KBM-7 (cell line): ENCODE data around the gene ACACA.
"Not testable (repeated sequence)": the region's sequence is repeated elsewhere in the genome, so short reads cannot be mapped to it uniquely, and the experiment has no call there.

ENCODE experiments used
- DNase-seq: peaks from one replicate; pipeline ENCODE4 v3.0.0-alpha.2; 2015
- in situ Hi-C: fragments of 300-500 bp; cut with MboI; formaldehyde crosslinking; loops from 2 replicates; pipeline ENCODE4 v1.14.3; 2020; ENCODE audit warnings: low sequenced_read_pairs, low pct_unique_long_range_greater_than_20kb, mixed read lengths

The ACACA gene

DNA sequence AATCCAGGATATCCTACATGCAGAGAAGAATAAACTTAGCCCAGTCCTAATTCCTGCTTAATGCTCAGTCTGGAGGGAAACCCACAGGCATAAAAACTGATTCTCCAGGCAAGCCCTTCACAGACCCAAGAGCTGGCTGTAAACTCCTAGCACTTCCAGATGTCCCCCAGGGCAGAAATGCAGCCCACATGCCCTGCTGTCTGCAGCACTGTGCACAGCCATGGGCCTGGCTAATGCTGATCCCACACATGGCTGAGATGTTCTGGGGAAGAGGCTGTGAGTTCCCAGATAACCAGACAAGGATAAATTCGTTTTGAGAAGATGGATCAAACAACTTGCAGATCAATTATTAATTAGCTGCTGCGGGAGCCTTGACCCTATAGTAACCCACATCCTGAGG lies 309.5 kb downstream of the ACACA start:
- no peak for DNase-seq

DNA sequence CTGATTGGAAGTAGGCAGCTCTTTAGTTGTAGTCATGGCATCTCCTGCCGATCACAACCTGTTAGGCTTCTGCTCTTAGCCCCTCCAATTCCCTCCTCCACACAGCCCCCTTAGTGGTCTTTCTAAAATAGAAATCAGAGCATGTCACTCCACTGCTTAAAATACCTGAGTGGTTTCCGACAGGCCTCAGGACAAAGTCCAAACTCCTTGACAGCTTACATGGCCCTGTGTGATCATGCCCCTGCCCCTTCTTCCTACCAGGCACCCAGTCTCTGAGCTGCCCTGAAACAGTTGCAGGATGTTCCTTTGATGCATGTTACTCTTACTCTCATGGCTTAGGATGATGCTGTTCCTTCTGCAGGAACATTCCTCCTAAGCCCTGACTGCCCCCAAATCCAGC lies 310.6 kb downstream of the ACACA start:
- in situ Hi-C loops: no loop called here
- DNase-seq: no peak

More for the DNA sequence above, 309.5 kb downstream of the ACACA start:
- in situ Hi-C loops: no loop called here

DNA sequence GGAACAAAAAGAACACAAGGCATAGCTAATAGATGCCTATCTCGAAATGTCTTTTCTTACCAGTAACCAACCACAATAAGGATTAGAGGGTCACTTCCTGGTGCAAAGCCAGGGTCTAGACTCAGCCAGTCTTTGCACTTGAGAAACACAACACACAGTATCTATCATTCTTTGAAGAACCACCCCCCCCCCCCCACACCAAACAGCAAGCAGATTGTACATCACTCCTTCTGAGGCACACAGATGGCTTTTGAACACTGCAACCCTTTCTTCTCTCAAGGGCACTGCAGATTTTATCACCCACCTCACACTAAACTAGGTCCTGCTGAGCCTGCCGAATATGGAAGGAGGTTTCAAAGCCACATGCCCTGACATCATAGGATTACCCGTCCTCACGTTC lies 312.2 kb downstream of the ACACA start:
- in situ Hi-C loops: no loop called here
- no peak for DNase-seq

DNA sequence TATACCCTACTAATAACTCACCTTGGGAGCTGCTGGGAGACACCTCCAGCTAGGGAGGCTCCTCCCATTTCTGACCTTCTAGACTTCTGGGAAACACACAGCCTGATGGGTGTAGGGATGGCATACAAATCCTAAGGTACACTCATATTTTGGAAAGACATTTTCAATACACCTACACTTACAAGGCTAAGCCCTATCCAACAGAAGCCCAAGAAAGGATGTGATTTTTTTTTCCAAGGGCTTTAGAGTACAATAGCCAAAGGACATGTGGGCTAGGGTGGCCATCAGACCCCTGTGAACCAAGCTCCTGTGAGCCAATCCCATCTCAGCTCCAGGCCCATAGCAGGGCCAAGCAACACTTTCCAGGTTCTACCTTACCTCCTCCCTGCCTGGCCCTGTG lies 313.9 kb downstream of the ACACA start:
- in situ Hi-C loops: no loop called here

DNA sequence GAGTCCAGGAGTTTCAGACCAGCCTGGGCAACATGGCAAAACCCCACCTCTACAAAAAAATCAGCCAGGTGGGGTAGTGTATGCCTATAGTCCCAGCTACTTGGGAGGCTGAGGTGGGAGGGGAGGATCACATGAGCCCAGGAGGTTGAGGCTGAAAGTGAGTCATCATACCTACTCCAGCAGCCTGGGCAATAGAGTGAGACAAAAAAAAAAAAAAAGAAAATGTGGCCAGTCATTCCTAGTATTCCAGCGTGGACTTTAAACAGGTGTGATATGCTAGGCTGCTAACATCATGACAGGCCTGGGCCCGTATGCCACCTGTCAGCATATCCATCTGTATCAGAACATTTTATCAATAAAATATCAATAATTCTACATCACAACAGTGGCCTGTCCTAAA lies 314.6 kb downstream of the ACACA start:
- in situ Hi-C loops: no loop called here
- no peak for DNase-seq

More for the DNA sequence above, 313.9 kb downstream of the ACACA start:
- no peak for DNase-seq

DNA sequence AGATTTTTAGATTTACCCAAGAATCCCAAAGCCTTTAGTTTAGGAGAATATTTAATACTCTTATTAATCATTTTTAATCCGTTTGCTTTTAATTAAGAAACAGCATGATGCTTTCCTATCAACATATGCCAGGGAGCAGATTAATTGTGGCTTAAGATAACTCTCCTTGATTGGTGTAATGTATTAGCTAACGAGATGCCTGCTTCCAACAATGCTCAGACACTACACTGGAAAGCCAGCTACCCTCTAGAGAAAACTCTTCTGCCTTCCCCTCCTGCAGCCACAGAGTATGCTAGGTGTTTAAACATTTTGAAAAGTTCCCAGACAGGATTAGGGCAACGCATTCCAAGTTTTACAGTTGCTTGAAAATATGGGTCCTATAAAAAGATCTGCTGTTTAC lies 315.7 kb downstream of the ACACA start:
- in situ Hi-C loops: no loop called here
- DNase-seq: no peak

DNA sequence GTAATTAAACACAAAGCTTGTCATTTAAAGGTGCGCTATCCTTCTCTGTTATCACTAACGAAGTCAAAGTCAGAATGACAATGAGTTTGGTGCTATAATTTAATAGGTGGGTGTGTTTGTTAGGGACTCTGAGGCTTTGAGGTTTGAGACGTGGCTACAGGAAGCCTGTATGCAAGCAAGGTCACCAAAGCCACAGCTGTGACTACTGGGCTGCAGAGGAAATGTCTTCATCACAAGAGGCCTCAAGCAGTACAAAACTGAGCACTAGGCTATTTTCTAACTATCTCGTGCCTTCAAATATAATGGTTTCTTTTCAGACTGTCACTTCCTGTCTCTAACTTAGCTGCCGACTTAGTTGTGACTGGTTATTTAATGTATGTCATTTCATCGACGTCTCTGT lies 316.7 kb downstream of the ACACA start:
- peak; percentile 36 for DNase-seq
- in situ Hi-C loops: no loop called here

DNA sequence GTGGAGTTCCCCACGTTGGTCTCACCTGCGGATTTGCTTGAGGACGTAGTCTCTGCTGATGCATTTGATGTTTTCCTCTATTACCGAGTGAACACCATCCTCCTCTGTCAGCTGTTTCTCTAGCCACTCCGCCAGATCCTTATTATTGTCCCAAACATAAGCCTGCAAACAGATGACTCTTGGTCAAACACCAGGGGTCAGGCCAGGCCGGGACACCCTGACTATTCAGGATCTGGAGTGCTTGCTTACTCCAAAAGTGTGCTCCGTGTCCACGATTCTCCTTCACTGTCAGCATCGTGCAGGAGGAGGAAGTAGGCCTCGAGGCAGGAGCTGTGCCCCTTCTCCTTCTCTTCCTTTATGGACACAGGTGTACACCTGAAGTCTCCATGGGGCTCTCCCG lies 317.7 kb downstream of the ACACA start:
- in situ Hi-C loops: no loop called here
- no peak for DNase-seq

DNA sequence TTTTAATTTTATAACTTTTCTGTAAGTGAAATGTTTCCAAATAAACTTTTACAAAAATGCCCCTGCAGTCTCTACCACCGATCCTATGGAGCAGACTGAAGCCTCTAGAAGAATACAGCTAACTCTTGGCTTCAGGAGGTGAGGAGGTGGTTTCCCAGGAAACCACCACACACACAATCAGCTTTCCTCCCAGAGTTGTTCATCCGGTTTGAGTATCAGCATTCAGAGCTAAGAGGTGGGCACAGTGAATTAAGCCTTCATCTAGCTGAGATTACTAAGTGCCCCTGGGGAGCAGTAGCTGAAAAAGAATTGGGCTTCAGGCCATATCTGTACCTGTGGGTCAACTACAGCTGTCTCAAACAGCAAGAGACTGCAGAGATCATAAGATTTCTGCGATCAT lies 318.2 kb downstream of the ACACA start:
- no peak for DNase-seq
- in situ Hi-C loops: no loop called here

DNA sequence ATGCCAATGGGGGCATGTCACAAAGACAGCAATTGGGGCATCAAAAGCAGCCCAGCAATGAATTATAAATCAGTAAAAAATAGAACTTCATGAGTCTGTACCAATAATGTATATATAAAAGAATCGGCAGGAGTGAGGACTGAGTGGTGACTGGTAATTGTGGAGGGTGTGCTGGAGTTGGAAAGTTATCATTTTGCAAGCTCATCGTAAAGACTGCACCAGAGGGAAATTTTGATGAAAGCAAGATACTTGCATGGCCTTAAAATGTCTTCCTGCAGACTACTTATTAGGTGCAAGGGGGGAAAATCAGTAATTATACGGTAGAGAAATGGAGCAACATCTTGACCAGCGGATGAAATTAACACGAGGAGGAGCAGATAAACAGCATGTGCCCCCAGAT lies 319.0 kb downstream of the ACACA start:
- in situ Hi-C loops: no loop called here
- DNase-seq: no peak

DNA sequence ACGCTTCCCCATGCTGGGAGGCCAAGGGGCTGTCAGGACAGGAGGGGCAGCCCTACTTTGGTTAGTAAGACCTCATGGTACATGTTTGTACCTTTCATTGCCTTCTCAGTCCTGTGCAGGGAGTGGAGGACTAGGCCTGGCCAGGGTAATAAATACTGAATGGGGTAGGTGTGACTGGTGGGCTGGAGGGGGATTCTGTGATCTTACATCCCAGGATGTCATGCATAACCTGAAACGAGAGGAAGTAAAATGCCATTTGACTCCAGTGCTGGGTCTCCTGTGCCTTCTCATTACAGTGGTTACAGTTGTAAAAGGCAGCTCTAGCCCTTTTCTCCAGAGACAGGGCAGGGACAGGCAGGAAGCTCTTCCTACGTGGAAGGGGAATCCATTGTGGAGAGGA lies 319.7 kb downstream of the ACACA start:
- DNase-seq: no peak
- in situ Hi-C loops: no loop called here

DNA sequence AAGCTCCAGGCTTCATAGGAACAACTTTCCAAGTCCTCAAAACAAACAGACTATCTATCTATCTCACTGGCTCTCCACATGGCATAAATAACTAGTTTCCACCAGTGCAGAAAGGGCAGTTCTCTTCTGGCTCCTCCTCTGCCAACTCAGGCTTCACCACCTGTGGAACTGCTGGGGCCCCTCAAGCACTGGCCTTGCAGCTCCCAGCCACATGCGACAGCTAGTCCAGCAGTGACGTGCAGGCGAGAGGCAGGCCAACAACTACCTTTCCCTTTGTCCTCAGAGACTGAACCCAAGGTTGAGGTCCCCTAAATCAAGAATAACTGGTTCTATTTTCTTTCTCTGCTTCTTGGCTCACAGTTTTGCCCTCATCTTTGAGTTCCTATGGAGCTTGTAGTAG lies 320.3 kb downstream of the ACACA start:
- in situ Hi-C loops: no loop called here
- DNase-seq: no peak

DNA sequence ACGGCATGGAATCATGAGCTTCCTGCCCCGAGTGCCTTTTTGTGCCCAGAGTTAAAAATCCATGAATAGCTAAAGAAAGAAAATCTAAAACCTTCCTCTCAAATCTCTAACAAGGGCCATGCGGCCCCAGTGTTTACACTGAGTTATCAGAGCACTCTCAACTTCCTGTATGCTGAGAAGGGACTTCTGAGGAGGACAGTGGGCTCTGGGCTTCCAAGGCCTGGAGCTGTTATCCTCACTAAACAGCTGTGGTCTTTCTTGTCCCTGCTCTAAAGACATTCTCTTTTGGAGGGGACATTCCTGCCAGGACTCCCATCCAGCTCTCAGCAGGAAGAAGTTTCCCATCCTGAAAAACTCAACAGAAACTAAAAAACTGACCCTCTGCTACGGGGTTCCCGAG lies 322.3 kb downstream of the ACACA start:
- no peak for DNase-seq
- in situ Hi-C loops: no loop called here

DNA sequence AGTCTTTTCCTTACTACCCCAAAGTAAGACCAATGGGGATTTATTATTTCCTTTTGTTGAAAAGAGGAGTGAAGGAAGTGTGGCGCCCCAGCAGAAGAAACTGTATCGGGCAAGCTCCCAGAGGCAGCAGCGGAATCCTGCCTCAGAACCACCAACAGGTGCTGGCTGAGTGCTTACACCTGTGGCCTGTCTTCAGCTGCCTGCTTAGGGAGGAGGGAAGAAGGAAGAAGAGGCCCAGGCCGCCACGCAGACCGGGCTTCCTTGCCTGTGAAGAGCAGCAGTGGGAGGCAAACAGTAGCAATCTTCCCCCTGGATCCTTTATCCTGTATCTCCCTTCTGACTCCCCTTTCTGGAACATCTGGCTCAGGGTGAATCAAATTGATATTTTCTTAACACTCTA lies 323.2 kb downstream of the ACACA start:
- DNase-seq: no peak
- in situ Hi-C loops: no loop called here

DNA sequence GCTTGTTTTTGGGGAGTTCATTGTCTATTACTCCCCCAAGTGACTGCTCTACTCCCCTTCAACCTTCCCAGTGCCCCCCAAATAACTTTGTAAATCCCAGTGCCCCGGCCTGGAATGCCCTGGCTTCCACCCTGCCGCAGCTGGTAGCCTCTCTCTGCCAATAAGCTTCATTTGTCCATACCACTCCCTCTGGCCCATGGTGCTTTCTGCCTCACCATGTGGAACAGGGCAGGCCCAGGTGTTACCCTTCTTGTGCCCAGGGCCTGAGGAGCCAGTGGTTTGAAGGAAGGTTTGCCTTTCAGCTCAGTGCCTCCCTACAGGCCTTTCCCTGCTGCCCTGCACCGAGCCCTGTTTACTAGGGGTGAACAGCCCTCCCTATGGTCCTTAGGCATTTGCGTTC lies 323.7 kb downstream of the ACACA start:
- no peak for DNase-seq
- in situ Hi-C loops: no loop called here

DNA sequence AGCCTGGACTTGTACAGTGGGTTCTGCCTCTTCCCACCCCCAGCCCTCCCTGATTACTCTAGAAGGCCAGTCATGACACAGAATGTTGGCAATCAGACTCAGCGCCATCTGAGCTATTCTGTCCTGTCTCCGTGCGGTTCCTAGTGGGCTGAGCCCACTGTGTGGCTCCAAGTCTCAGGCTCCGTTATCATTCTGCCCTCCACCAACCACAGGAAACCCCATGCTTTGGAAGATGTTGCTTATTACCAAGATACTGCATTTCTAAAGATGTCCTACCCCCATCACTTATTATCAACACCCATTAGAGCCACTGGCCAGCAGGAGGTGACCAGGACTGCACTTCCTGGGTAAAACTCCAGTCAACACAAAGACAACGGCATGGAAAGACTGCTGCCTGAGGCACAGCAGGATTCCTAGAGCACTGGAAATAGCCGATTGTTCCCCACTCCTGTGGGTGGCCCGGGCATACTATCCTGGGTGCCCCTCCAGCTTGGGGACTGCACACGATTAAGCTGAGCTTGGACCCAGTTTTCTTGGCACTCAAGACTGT lies 324.2 kb downstream of the ACACA start:
- DNase-seq: no peak
- in situ Hi-C loops: no loop called here

DNA sequence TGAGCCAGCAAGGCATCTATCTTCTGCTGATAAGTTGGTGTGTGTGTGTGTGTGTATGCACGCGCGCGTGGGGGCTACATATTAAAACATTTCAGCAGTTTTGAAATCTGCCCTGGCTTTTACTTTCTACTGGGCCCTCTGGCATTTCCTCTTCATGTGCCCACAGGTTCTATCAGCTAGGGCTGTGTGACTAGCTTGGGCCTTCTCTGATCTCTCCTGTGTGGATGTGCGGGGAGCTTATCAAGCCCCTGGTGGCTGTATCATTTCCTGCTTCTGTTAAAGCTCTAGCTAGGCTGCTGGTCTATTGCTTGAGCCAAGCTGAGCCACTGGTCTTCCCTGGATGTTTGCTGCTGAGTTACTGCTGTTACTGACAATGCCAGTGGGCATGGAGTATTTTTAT lies 325.3 kb downstream of the ACACA start:
- peak; percentile 21 for DNase-seq
- in situ Hi-C loops: no loop called here

DNA sequence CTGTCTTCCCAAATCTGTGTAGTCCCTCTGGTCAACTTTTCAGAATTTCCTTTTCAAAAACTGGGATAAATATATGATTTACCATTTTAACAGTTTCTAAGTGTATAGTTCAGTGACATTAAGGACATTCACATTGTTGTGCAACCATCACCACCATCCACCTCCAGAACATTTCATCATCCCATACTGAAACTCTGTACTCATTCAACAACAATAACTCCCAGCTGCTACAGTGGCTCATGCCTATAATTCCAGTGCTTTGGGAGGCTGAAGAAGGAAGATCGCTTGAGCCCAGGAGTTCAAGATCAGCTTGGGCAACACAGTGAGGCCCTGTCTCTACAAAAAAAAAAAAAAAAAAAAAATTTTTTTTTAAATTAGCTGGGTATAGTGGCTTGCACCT lies 326.9 kb downstream of the ACACA start:
- DNase-seq: no peak
- in situ Hi-C loops: no loop called here

DNA sequence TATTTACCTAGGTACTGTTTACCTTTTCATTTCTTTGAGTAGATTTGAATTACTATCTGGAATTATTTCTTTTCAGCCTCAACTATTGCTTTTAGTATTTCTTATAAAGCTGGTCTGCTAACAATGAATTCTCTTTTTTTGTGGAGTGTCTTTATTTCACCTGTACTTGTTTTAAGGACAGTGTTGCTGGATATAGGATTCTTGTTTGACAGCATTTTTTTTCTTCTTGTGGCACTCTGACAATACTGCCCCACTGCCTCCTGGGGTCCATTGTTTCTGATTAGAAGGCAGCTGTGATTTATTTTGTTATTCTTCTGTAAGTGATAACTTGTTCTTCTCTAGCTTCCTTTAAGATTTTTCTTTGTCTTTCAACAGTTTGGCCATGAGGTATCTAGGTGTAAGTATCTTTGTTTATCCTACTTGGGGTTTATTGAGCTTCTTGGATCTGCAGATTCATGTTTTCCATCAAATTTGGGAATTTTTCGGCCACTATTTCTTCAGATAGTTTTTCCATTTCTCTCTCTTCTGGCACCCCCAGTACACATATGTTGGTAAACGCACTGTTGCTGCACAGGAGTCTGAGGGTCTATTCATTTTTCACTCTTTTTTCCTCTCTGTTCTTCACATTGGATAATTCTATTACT lies 327.4 kb downstream of the ACACA start:
- DNase-seq: no peak
- in situ Hi-C loops: no loop called here

DNA sequence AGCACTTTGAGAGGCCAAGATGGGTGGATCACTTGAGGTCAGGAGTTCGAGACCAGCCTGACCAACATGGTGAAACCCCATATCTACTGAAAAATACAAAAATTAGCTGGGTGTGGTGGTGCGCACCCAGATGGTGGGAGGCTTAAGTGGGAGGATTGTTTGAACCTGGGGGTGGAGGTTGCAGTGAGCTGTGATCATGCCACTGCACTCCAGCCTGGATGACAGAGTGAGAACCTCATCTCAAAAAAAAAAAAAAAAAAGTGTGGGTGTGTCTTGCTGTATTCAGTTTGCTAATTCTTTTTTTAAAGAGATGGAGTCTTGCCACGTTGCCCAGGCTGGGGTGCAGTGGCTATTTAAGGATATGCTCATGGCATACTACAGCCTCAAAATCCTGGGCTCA lies 333.2 kb downstream of the ACACA start:
- in situ Hi-C loops: loop anchor here (25.0 kb wide), 1 partner anchor 461 kb away; the partner anchor contains the start of gene MRM1
- DNase-seq: not testable (repeated sequence)

DNA sequence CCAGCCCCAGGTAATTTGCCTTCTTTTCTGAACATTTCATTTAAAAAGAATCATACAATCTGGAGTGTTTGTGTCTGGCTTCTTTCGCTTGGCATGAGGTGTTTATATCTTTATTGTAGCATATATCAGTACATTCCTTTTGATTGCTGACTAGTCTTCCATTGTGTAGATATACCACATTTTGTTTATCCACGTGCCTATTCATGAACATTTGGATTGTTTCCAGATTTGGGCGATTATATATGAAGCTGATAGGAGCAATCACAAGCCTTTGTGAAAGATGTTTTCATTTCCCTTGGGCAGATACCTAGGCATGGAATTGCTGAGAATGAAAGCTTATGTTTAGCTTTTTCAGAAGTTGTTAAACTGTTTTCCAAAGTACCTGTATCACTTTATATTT lies 337.5 kb downstream of the ACACA start:
- no peak for DNase-seq
- in situ Hi-C loops: loop anchor here (25.0 kb wide), 1 partner anchor 457 kb away; the partner anchor contains the start of gene MRM1
